K562 (cell line): ENCODE data around the gene PRR35. TPM values are rescaled to one million over a fixed set of nuclear protein-coding genes. Genes with fewer than 3 reads are reported as not detected.
A peak's percentile ranks its signal among the peaks of the same experiment; 100 is the strongest.

Experiments used
- CCNT2 ChIP-seq: IDR thresholded peaks from 2 replicates; pipeline ENCODE4 v1.6.1; 2011; ENCODE audit warnings: borderline replicate concordance, low read depth, mild to moderate bottlenecking, moderate library complexity, mixed read lengths, low read length; ENCODE audit not compliant: insufficient read length; ENCODE audit errors: extremely low read depth
- DIDO1 ChIP-seq: fragments of 450-650 bp; IDR thresholded peaks from 2 replicates; pipeline ENCODE4 v1.6.1; 2016; ENCODE audit warnings: low read depth, missing biosample characterization, missing genetic modification characterization
- DMBX1 ChIP-seq: fragments of 250-450 bp; sonication (Bioruptor Pico); IDR thresholded peaks from 2 replicates; pipeline ENCODE4 v1.8.0; 2022; ENCODE audit warnings: inconsistent platforms, mild to moderate bottlenecking, moderate library complexity, borderline replicate concordance
- E2F4 ChIP-seq: sonication (generic); formaldehyde crosslinking; IDR thresholded peaks from 2 replicates; pipeline ENCODE4 v1.8.0; 2022; ENCODE audit warnings: mild to moderate bottlenecking, low read depth, missing genetic modification reagents
- E2F8 ChIP-seq: fragments of 450-650 bp; IDR thresholded peaks from 2 replicates; pipeline ENCODE4 v1.7.1; 2018; ENCODE audit warnings: mild to moderate bottlenecking, low read depth; ENCODE audit not compliant: partially characterized antibody
- HSF4 ChIP-seq: fragments of 250-450 bp; sonication (Bioruptor Pico); IDR thresholded peaks from 2 replicates; pipeline ENCODE4 v2.1.2; 2022; ENCODE audit warnings: mild to moderate bottlenecking, moderate library complexity, borderline replicate concordance
- KDM1A ChIP-seq, 2 experiments: fragments of 450-650 bp; IDR thresholded peaks; 2 replicates each; pipeline ENCODE4 v1.6.1; 2016; ENCODE audit warnings: mild to moderate bottlenecking in 2 of 2
- L3MBTL2 ChIP-seq: fragments of 450-650 bp; IDR thresholded peaks from 2 replicates; pipeline ENCODE4 v1.6.1; 2016; ENCODE audit warnings: mild to moderate bottlenecking, moderate library complexity
- LEF1 ChIP-seq: fragments of 450-650 bp; IDR thresholded peaks from 2 replicates; pipeline ENCODE4 v1.6.1; 2016; ENCODE audit warnings: mild to moderate bottlenecking
- MYBL2 ChIP-seq, 2 experiments: fragments of 450-650 bp in 1 of 2; sonication (generic) in 1 of 2; formaldehyde crosslinking in 1 of 2; IDR thresholded peaks; 2 replicates each; pipeline versions ENCODE4 v1.6.1 to v1.8.1; 2017 to 2022; ENCODE audit warnings: borderline replicate concordance in 1 of 2, inconsistent platforms in 1 of 2, low read depth in 1 of 2, mild to moderate bottlenecking in 1 of 2, missing genetic modification reagents in 1 of 2, moderate library complexity in 1 of 2
- NCOA6 ChIP-seq: fragments of 450-650 bp; IDR thresholded peaks from 2 replicates; pipeline ENCODE4 v1.6.1; 2017; ENCODE audit warnings: mild to moderate bottlenecking
- SIN3A ChIP-seq, 2 experiments: fragments of 150-350 bp in 1 of 2; IDR thresholded peaks; 2 replicates each; pipeline ENCODE4 v1.6.1; 2011 to 2016; ENCODE audit warnings: borderline replicate concordance in 2 of 2, low read depth in 2 of 2, low read length in 2 of 2, mild to moderate bottlenecking in 2 of 2, moderate library complexity in 2 of 2; ENCODE audit not compliant: control insufficient read depth in 1 of 2
- SREBF2 ChIP-seq: sonication (generic); formaldehyde crosslinking; IDR thresholded peaks from 2 replicates; pipeline ENCODE4 v1.4.0; 2020; ENCODE audit warnings: mild to moderate bottlenecking, missing genetic modification reagents
- TCF7L2 ChIP-seq: fragments of 150-350 bp; IDR thresholded peaks from 2 replicates; pipeline ENCODE4 v1.6.1; 2016; ENCODE audit warnings: low read depth, mild to moderate bottlenecking, low read length, moderate library complexity
- XRCC3 ChIP-seq: fragments of 450-650 bp; IDR thresholded peaks from 2 replicates; pipeline ENCODE4 v1.6.1; 2017; ENCODE audit warnings: mild to moderate bottlenecking, moderate library complexity
- ZNF274 ChIP-seq: IDR thresholded peaks from 2 replicates; pipeline ENCODE4 v1.6.1; 2011; ENCODE audit warnings: low read depth, mild to moderate bottlenecking, low read length, moderate library complexity, borderline replicate concordance
- ZNF311 ChIP-seq: fragments of 250-450 bp; sonication (Bioruptor Pico); IDR thresholded peaks from 2 replicates; pipeline ENCODE4 v1.4.0; 2020; ENCODE audit warnings: mild to moderate bottlenecking, moderate library complexity
- ZNF609 ChIP-seq: sonication (generic); formaldehyde crosslinking; IDR thresholded peaks from 2 replicates; pipeline ENCODE4 v1.8.1; 2023; ENCODE audit warnings: missing genetic modification reagents, mild to moderate bottlenecking, borderline replicate concordance
- ZNF699 ChIP-seq: fragments of 250-450 bp; sonication (Bioruptor Pico); IDR thresholded peaks from 2 replicates; pipeline ENCODE4 v1.8.0; 2021; ENCODE audit warnings: mild to moderate bottlenecking, moderate library complexity; ENCODE audit not compliant: insufficient replicate concordance
- polyA plus RNA-seq, 8 experiments: library from polyadenylated mRNA; depleted of rRNA in 4 of 8; stranded (reverse) in 5 of 8; unstranded in 3 of 8; fragments of >200 nt; fragmentation: Nextera tagmentation in 2 of 8; fragmentation: Illumina TruSeq in 1 of 8; extraction: Ambion mirVana in 2 of 8; extraction: Trizol in 1 of 8; gene quantifications; 2 replicates each; pipeline versions ENCODE4 v1.2.1 to v1.2.3, GENCODE V29; 2011 to 2014; ENCODE audit warnings: inconsistent platforms in 1 of 8, missing spikeins in 1 of 8
- total RNA-seq, 7 experiments: library from RNA; depleted of rRNA in 6 of 7; stranded (reverse); fragments of >200 nt in 6 of 7; fragmentation: Illumina TruSeq in 2 of 7; extraction: Trizol in 2 of 7; gene quantifications; 2 replicates each; pipeline versions ENCODE4 v1.2.1 to v1.2.3, GENCODE V29; 2011 to 2021; ENCODE audit warnings: low replicate concordance in 1 of 7

The PRR35 gene
- total and polyA plus RNA-seq, 9 of the 15 experiments (the other 6 are each of a cell fraction or from before 2014, with no cell fraction given), result 0.17 to 0.45 (median 0.21) TPM; not detected in 5

GRCh38 chr16:590188-590814, 30.1 kb downstream of the PRR35 start (continued):
- TF ChIP-seq ZNF609 (CRISPR knock-in tag) (no peak), ZNF311 (CRISPR knock-in tag) (no peak), LEF1 (no peak), DMBX1 (CRISPR knock-in tag) (0 out of 2 replicates have a peak, but pooled peaks have one; percentile 43), ZNF274 (no peak), TCF7L2 (no peak), KDM1A (IDR thresholded peaks at IDR 0.05) (no peak), CCNT2 (peak; percentile 55), ZNF699 (CRISPR knock-in tag) (no peak), XRCC3 (no peak), MYBL2 (IDR thresholded peaks at IDR 0.05; ENCODE audit: low read depth) (no peak), MYBL2 (CRISPR knock-in tag; IDR thresholded peaks at IDR 0.05; ENCODE audit: borderline replicate concordance) (no peak), E2F4 (CRISPR knock-in tag) (no peak), SREBF2 (CRISPR knock-in tag) (no peak), SIN3A (IDR thresholded peaks at IDR 0.05; ENCODE audit: borderline replicate concordance in 2 of 2, control insufficient read depth in 1 of 2, low read depth in 2 of 2, low read length in 2 of 2) (peak; percentile 61 to 80; a peak in 3 of 4 replicates), HSF4 (CRISPR knock-in tag) (no peak), NCOA6 (no peak), L3MBTL2 (peak; percentile 37), E2F8 (no peak), DIDO1 (tag) (no peak)
